ELF-1 (cell line): ENCODE results near the gene EQTN.

Experiments
- DNase-seq: peaks from one replicate; pipeline ENCODE4 v3.0.0-alpha.2; 2016; ENCODE audit warnings: low read depth, low spot score

Gene EQTN

DNA sequence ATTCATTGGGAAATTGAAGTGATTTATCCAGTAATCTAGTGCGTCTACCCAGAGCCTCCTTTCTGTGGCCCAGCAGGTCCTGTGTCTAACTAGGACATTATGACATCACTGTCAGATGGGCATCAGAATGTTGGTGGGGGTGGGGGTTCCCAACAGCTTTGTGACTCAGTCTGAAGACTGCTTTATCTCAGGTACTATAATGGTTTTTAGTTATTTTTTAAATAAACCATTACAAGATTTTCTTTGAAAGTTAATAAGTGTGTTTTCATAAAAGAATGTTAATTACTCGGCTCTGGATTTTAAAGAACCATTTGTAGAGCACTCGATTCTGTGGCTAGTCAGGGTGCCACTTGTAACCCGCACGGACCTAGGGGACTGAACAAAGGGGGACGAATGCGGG lies at the start of gene EQTN:
Gene EQTN (minus strand): TSS at position 101 of the 400 bp plus-strand sequence. CDS start 95 bp downstream, at position 6.
- no peak for DNase-seq

DNA sequence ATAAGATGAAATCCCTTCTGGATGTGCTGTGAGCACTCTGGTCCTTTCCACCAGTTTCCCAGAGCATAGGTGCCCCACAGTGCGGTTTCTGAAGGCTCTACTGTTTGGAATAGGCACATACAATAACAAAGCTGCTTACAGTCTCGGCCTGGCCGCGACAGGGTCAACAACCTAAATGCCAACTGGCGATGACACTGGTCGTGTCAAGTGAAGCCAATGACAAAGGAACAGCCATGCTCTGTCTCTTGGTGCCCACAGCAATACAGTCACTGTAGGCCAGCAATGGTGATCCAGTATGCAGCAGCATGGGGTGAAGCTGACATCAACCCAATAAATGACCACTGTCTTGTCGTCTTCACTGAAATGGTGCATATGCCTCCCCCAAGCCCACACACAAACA lies 47.8 kb upstream of the EQTN start:
- DNase-seq = no peak

DNA sequence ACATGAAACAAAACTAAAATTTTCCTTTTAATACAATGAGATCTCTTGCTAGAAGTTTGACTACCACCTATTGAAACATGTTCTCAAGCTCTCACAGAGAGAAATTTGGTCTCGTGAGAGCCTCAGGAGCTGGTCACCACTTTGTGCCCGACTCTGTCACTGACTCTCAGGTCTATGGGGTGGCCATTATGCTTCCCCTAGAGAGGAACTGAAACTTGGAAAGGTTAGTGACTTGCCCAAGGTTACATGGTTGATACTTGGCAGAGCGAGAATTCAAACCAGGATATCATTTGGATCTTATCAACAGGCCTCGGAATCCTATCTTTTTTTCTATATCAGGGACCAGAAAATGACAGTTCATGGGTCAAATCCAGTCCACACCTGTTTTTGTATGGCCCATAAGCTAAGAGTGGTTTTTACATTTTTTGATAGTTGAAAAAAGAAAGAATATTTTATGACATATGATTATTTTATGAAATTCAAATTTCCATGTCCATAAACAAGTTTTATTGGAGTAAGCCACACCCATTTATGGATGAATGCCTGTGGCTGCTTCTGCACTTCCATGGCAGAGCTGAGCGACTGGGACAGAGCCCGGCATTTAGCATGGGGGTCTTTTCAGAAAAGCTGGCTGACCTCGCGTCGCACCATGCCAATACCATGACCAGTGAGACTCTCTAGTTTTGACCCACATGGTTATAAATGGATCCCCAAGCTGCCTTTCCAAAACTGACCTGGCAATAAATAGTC lies 44.8 kb upstream of the EQTN start:
- no peak for DNase-seq

DNA sequence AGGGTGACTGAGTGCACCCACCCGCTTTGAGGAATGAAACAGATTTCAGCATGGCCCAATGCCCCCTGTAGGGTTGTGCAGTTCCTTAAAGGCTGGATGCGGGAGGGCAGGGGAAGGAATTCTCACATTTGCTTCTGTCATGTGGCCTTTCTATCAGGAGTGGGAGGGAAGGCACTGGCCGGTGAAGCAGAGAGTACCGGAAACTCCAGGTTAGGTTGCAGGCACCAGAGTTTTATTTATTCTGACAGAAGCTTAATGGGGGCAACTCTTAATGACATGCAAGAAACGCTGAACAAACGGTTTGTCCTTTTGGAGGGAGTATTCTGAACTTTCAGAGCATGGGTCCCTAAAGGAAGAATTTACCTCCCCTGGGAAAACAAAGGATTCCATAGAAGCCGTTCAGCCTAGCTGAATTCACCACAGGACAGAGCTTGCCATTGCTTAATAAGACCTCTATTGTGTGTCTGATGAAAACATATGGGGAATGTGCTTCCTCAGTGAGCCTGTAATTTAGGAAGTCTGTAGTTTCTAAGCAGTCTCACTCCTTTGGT lies 44.1 kb upstream of the EQTN start:
- DNase-seq = no peak

DNA sequence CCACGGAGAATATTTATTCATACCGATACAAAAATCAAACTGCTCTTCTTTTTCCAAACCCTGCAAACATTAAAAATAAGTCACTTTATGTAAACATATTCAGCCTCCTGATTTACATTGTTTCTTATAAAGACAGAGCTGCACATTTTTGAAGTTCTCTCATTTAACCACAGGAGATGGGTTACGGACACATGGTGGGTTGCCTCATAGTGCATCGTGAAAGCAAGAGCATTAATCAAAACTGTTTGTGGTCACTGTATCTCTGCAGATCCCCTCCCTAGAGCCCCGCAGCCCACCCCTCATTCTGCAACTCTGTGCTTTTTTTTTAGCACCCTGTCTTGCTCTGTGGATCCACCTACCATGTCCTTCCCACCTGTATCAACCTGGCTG lies 43.3 kb upstream of the EQTN start:
- no peak for DNase-seq

DNA sequence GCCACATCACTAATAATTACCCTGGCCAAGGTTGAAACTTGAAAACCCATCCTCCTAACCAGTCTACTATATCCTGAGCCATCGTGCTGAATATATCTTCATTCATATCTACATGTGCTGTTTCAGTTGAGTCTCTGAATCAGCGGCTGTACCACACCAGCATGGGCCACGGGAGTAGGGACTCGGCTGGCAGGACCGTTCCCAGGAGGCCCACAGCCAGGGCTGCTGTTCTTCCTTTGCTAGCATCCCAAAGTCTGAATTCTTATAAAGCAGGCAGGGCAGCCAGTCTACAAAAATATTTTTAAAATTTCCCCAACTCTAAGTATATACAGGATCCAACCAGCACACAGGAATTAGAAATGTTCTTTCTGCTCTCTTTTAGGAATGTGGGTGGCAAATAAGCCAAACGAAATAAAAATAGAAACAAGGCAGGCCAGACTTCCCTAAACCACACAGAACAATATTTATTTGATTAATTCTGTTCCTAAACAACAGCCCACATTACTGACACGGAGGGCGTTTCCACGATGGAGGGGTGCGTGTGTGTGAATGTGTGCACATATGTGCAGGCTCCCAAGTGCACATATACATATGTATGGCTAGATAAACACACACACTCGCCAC lies 42.8 kb upstream of the EQTN start:
- DNase-seq = no peak

DNA sequence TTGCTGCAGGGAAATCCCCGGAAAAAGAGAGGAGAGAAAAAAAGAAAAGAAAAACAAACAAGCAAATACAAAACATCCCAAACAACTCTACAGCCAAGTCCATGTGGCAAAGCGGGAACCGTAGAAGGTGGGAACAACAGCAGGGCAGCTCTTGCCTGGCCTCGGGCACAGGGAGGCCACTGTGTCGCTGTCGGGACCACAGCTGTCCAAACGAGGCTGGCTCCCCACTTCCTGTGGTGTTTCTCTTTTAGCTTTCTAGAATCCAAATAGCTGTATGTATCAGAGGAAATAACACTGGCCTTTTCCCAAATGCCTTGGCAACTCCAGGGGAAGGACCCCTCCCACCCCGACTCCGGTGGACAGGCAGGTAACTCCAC lies 41.6 kb upstream of the EQTN start:
- DNase-seq = no peak

DNA sequence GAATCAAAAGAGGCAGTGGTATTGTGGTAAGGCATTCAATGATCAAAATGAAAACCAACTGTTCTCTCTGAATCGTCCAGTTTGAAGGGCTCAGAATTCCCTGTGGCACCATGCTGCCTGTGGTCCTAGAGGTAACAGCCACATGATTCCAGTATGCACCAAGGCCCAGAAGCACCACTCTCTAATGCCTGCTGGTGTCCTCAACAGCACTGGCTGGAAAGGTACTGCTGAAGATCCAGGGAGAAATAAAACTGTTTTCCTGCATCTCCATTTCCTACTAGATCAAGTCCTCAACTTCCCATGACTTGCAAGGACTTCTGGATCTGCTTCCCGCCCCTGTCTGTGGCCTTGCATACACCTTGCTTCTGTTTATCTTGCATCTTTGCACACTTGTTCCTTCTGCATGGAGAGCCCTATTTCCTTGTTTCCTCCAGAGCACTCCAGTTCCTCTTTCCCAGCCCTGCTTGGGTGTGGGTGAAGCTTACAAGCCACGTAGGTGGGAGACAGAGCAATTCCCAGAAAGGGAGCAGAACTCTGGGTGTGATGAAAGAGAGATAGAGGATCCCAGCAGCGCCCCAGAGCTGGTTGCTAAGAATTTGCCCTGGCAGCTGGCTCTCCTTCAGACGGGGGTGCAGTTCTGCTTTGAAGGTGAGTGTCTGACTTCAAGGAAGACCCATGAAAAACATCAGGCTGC lies 41.0 kb upstream of the EQTN start:
- no peak for DNase-seq

DNA sequence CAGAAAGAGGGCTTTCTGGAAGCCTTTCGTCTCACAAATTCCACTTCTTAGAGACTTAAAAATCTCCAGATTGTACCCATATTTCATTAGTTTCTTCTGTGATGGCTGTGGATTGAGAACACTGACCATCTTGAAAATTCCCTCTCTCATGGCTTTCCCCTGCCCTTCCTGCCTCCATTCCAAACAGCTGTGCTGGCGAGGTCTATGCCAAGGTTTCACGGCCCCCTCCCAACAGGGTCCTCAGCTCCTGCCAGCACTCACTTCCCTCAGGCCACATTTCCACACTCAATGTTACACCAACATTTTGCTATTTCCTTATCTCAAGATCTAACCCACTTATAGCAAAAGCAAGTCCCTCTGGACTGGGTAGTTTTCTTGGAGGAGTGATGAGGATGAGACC lies 40.3 kb upstream of the EQTN start:
- DNase-seq = no peak

DNA sequence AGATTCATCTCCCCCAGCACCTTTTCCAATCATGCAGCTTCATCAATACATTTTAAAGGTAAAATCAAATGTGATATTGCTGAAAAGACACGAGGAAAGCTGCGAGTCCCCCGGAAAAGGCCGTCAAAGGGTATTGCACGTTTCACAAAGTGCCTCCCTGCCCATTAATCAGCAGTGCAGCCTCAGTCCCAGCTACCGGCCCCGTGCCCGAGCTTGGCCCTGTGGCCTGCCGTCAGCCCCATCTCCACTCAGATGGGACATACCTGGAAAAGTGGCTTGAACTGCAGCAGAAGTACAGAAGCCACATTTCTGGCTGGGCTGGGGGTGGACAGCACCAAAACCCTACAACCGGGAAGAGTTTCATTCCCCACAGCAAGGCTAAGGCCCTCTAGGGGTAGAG lies 39.9 kb upstream of the EQTN start:
- no peak for DNase-seq

DNA sequence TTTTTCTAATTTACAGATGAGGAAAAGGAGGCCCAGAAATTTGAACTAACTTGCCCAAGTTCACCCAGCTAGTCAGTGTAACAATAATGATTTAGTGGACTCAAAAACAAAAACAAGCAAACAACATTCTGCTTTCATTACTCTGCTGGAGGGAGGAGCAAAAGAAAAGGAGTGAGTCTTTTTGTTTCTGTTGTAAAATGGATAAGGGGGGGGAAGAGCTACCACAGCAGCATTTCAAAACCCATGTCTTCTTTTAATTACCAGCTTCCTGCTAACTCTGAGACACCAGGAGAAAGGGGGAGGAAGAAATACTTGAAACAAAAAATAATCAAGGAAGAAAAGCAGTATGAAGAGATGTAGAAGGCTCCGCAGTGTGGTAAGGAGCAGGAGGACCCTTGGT lies 39.2 kb upstream of the EQTN start:
- no peak for DNase-seq

DNA sequence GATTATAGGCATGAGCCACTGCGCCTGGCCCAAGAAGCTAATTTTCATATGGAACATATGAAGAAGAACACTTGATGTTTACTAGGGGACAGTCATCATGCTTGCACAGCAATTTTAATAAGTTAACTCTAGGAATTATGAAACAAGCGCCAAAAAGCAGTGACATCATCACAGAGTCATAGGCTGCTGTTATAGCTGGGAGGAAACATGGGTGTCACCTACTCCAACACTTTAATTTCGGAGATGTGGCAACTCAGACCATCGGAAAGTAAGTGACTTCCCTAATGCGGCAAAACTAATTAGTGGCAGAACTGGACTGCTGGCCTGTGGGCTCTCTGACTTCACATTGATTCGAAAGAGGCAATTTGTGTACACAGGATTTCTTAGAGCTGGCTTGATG lies 38.1 kb upstream of the EQTN start:
- DNase-seq = no peak

DNA sequence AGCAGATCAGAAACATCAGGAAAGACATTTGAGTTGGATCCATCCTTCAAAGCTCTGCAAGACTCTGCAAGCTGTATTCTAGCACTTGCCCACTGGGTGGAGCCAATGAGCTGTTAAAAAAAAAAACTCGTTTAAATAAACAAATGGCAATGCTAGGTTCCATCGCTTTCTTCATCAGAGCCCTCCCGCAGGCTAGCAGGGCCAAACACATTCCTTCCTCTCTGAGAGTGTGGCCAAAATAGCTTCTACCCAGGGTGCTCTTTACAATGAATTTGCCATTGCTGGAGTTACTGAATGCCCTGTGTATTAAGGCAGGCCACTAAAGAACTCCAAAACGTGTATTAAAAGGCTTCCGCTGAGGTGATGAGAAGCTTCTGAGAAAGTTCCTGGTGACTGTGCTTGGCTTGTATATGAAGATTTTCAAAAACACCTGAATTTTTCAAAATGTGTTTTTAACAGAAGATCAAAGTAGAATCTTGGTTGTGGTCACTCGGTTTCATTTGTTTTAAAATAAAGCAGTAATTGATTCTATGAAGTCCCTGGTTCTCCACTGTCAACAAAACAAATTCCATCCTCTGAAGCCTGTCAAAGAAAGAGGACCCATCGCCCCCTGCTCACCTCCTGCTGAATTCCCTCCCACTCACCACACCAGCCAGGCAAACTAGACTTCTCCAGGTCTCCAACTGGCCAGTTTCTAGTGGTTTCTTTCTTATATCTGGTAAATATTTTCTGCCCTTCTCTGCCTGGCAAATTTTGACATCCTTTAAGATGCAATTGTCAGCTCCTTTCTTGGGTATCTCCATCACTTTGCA lies 36.5 kb upstream of the EQTN start:
- peak; percentile 94 for DNase-seq

DNA sequence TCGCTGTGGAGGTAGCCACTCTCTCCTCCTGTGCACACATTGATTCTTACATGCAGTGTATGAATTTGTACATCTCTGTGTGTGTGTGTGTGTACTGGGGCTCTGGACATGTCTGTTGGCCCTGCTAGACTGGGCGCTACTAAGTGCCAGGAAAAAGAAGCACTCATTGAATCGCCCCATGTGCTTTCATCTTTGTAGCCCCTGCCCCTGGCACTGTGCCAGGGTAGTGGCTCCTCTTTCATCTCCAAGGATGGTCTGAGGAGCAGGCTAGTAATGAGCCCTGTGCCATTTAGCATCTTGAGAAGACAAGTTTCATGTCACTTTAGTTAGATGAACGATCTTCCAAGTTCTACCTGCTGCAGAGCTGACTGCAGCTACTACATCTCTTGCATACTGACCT lies 34.4 kb upstream of the EQTN start:
- no peak for DNase-seq

DNA sequence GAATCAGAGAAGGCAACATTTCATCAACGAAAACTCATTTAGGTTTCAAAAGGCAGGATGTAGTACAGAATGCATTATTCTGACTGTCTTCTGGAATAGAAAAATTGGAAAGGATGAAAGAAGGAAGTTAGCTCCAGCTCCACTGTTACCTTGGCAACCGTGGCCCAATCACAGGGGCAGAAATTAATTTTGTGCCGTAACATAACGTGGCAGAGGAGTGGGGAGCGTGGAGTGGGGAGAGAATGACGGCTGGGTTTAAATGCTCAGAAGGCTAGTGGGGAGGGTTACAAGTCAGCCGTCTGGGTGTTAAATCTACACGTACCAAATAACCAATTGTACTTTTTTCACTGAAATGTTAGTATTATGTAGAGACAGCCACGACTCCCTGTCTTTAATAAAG lies 32.3 kb upstream of the EQTN start:
- DNase-seq = no peak

DNA sequence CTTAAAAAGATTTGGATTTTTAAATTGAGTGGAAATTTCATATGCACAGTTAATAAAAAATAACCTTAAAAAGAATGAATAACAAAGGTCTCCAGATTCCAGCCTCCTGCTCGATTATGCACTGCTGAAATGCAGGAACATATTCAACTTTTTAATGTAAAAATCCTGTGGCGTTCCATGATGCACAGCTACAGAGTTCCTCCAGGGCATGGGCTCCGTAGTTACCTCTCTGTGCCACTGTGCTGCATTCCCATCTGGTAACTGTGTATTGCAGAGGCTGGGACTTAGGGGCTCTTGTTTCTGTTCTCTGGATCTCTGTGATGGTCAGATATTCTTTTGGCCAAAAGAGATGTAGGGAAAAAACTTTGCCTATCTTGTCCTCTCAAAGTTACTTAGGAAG lies 31.5 kb upstream of the EQTN start:
- no peak for DNase-seq

DNA sequence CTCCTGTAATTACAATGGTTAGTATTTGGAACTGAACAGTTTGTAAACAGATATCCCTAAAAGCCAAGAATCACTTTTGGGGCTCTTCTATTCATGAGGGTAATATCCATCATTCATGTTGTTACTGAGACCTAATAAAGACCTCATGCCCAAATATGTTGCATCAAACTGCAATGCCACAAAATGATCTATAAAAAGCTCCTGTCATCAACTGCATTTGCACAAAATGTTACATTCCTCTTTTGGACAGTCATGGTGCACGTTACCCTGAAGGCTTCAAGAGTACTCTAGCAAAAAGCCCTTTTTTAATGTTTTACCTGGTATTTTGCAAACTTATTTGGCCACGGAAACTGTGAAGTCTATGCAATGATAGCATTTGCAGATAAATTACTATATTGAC lies 14.2 kb upstream of the EQTN start:
- no peak for DNase-seq

DNA sequence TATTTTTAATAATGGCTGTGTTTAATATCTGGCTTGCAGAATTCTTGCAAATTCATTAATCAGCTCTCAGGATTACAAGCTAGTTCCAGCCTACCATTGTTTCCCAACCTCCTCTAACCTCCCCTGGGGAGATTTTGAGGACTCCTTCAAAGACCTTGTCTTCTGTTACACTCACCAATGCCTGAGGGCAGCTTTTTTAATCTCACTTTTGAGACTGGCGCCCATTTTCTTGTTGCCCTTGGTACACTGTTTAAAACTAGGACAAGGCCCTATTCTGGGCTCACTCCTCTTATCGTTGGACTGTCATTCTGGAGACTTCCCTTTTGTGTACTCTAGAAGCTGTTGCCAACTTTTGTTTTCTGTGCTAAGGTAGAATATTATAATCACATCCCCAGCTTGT lies 13.6 kb upstream of the EQTN start:
- DNase-seq = peak; percentile 22

DNA sequence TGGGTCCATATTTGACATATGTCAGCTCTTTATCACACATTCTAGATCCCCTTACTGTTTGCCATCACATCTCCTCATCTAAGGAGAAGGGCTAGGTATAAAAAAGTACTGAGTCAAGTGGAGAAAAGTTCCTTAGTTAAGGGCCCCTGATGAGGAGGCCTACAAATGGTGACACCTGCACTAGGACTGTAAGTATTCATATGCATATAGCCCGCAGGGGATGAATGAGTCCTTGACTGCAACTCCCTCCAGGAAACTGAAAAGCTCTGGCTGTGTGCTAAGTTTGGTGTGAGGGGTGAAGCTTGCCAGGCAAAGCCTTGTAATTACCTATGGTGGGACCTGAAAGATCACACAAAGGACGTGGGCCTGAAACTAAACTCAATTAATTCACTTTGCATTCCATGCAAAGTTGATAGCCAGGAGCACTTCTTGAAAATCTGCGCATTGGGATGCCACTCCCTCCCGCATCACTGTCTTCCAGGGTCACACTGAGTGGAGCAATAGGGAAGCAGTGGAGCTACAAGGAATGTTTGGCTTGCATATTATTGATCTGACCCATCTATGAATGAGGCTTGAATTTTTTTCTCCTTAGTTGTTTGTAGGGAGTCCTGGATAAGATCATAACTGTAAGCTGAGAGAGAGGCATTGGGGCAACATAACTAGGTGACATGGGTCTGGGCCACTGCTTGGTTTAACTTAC lies 11.9 kb upstream of the EQTN start:
- DNase-seq = peak; percentile 67

DNA sequence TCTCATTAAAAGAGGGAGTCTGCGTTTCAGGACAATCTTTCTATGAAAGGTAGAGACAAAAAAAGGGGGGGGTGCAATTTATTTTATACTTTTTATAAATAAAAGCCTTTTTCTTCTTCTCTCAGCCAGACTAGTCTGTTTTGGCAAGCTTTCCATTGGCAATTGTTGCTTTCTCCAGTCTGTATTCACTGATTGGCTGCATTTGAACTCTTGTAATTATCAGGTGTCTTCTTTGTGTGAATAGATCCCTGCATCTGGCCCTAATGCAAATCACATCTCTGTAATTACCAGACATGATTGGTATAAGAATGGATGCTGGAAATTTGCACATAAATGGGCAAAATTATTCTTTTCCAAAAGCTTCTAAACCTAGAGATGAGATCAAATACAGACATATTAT lies 7.6 kb upstream of the EQTN start:
- no peak for DNase-seq

DNA sequence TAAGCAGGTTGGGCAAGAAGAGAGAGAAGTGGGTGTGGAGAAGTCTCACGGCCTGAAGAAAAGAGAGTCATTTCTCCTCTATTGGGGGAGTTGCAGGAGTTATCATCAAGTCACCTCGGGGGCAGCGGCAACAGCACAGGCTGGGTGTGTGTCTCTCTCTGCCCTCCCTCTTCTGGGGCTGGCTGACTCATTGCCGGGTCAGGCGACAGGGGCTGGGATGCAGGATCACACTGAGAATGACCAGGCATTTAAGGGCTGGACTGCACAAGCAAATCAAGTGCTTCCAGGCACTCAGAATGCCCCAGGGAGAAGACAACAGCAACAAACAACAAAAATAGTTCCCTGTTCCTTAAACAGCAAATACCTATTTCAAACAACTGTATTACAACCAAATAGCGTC lies 6.3 kb upstream of the EQTN start:
- peak; percentile 90 for DNase-seq
